NCI-H1694 treated with DMSO at 0.1 percent for 48 hours (cell line): ENCODE data around the gene MINDY4.

ENCODE experiments used
- DNase-seq: peaks from one replicate; lab custom pipeline; 2025; lab: John Stamatoyannopoulos, UW

The MINDY4 gene

DNA sequence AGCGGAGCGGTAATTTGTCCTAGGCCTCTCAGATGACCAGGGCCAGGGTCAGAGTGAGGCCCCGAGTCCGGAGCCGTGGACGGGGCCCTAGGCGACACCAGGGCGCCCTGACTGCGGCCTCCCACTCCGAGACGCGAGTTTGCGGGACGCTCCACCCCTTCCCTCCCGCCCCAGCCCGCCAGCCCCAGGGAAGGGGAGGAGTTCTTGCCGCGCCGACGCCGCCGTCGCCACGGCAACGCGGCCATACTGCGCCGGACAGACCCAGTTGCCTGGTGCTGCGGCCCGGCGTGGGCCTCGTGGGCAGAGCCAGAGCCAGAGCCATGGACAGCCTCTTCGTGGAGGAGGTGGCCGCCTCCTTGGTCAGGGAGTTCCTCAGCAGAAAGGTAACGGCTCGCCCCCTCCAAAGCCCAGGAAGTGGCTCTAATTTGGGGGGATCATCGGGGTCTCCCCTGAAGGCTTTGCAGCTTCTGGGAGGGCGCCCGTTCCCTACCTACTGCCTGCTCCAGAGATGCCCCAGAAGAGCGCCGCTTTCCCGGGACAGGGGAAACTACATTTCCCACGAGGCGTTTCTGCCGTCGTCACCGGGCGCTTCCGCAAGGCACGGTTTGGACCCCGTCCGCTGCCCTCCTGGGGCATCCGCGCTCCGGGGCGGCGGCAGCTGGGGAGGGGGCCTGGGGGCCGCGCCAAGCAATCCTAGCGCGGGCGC, at the start of gene MINDY4:
MINDY4 (plus strand) TSS at position 244 of the 706 bp plus-strand sequence; CDS start at position 321, 77 bp downstream.
- DNase-seq, result no peak

DNA sequence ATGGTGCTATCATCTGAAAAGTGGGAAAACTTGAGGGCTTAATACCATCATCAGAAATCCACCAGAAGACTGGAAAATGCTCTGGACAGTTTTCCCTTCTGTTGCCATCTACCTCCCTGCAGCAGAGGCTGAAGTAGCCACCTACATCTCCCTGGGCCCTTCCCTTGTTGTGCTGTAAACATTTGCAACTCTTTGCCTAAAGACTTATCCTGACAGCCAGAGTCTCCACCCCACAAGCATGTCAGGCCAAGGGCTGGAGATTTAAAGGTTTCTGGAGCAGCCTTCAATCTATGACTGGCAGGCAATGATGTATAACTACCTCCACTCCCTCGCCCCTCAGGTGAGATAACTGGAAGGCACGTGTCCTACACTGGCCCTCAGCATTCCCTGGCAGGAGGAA, 49.0 kb upstream of the MINDY4 start:
- DNase-seq, result no peak

DNA sequence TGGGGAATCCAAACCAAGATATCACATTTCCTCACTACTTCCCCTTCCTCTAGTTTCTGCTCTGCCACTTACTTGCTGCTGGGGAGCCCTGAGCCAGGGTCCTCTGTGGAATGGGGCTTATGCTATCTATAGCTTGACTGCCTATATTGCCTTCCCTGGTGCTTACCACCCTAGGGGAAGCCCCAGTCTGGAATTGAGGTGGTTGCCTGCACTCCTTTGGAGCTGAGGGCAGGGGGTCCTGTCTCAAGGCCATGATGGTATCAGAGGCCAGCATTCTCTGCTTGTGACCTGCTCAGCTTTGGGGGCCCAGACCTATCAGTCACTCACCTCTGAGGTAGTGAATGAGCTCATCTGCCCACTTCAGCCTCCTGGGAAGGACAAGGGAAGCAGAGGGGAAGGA, 48.5 kb upstream of the MINDY4 start:
- DNase-seq, result no peak

DNA sequence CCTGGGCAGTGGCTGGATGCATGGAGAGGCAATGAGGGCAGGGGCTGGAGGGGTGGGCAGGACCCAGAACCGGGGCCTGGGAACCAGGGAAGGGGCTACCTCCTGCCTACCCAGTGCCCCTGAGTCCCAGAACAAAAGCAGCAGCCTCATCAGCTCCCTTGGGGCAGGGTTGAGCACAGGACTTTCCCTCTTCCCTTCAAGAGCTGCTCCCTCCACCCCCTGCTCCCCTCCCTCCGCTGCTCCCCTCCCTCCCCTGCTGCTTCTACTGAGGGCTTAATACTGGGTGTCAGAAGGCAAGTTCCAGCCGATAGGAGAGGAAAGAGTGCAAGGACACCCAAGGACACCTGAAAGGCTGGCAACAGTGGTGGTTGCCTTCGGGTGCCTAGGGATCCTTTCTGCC, 47.4 kb upstream of the MINDY4 start:
- no peak for DNase-seq

DNA sequence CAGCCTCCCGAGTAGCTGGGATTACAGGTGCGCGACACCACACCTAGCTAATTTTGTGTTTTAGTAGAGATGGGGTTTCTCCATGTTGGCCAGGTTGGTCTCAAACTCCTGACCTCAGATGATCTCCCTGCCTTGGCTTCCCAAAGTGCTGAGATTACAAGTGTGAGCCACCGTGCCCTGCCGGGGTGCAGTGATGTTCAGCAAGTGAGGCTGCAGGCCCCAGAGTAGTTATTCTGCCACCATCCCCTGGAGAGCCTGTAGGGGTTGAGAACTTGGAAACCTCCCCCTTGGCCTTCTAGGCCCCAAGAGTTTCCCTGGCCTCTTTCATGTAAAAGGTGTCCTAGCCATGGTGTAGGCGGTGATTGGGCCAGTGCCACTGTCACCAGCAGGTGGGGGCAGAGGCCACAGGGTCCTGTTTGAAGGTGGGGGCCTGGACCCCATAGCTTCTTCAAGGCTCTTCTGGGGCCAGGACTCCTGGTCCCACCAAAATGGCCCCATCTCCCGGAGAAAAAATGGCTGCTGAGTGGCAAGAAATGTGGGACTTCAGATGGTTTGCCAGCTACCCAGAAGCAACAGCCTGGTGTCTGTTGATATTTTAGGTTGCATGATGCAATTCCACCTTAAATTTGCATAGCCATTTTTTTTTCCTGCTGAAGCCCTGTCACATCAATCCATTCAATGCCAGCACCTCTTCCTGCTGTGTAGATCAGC, 44.8 kb upstream of the MINDY4 start:
- DNase-seq, result no peak

DNA sequence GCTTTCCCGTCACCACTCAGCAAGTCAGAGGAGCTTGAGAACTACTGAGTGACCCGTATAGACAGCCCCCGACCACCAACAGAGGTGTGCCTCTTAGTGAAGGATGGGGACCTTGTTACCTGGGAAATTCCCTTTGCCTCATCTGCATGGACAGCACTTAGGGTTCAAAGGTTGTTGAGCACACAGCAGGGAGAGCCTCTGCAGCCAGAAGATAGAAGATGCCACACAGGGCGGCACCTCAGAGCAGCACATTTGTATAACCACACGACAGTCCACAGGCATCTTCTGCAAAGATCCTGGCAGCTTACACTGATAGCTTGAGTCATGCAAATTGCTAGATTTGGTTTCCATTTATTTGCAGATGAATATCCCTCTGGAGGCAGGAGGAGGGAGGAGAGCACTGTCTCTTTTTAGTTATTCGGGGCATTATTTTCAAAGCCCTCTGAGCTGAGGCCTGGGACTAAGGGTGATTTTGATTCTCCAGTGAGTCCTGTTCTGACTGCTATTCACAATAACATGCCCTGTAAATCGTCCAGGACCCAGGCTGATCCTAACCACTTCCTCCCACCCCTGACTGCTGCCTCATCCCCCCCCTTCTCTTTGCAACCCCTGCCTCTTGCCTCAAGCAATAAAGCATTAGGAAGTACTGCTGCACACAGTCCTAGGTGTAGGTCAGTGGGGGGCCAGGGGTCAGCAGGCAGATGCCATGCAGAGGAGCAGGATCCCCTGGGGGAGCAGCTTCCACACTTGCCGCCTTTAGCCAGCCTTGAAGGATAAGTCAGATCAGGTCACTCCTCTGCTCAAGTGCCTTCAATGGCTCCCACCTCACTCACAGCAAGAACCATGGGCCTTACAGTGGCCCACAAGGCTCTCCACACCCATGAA, 43.9 kb upstream of the MINDY4 start:
- no peak for DNase-seq

DNA sequence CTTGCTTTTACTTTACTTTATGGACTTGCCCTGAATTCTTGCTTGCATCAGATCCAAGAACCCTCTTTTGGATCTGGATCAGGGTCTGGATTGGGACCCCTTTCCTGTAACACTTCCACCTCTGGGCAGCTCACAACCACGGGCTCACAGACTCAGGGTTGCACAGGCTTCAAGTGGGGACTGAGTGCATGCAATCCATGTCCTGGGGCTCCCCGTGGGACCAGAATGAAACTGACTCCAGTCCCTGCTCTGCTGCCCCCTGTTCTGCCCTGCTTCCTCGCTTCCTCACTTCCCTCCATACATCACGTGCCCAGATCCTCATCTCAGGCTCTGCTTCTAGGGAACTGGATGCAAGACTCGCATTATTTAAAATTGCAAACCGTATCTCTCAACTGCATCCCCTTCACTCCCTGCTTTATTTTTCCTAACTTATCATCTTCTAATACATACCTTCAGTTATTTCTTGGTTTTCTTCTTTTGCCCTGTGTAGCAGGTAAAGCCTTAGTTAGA, 42.6 kb upstream of the MINDY4 start:
- no peak for DNase-seq

DNA sequence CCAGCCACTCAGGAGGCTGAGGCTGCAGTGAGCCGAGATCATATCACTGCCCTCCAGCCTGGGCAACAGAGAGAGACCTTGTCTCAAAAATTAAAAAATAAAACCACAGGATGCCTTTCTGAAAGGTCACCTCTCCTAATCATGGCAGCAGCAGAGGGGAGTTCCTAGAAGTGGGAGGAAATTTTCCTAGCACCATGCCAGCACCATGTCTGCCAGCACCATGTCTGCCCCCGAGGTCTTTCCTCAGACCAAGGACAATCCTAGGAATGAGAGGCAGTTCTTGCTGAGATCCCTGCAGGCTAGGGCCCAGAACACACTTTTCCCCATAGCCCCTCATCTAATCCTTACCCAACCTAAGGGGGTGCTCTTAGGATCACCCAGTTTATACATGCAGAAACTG, 41.6 kb upstream of the MINDY4 start:
- DNase-seq, result no peak

DNA sequence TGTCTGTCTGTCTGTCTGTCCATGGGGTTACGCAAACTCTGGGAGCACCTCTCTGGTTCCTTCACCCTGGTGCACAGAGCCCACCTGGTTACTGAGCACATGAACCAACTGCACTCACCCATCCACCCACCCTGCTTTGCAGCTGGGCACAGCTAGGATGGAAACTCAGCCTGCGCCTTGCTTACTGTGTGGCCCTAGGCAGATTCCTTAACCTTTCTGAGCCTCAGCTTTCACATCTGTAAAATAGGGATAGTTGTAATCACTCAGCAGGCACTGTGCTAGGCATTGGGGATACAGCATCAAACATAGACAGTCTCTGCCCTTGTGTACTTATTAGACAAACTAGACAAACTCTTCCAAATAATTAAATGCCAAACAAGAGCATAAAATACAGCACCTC, 41.1 kb upstream of the MINDY4 start:
- no peak for DNase-seq

DNA sequence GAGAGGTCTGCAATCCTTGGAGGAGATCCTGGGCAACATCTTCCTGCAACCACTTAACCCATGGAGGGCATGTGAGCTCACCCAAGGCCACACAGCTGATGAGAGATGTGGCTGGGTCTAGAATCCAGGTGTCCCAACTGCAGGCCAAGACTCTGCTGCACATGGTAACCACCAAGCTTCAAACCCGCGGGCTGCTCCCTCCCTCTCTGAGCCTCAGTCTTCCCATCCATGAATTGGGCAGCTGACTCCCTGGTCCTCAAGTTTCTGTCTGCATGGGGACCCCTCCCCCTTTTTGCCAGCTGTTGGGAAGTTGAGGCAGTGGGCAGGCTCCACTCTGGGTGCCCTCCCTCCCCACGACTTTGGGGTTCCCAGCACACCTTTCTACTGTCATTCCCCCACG, 40.2 kb upstream of the MINDY4 start:
- no peak for DNase-seq

DNA sequence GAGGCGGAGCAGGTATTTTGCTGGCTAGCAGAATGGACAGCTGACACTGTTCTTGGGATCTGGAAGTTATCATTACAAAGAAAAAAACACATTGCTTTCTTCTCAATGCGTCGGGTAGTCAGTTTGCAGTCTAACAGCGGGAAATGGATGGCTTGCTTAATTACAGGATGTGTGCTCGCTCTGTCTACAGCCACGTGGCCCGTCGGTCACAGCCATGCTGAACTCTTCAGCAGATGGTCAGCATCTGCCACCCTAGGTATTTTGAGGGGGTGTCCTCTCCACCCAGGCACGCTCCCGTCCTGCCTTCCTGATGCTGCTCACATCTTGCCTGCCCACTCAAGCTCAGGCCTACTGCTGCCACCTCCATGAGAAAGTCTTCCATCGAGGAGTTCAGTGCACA, 39.6 kb upstream of the MINDY4 start:
- DNase-seq, result no peak

DNA sequence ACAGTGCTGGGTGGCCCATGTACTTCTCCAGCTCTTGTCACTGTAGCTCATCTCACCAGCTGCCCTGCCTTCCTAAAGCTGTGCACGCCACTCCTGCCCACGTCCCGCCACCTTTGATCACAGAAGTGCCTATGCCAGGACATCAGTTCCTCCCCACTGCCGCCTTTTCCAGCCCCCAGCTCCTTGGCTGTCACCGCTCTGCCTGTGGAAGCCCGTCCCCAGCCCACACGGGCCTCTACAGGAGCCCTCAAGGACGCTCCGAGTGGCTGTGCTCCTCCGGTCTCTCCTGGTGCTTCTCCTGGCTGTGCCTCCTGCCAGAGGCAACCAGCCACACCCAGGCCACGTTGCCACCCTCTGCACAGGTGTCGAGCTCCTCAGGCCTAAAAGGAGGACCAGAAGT, 38.6 kb upstream of the MINDY4 start:
- no peak for DNase-seq

DNA sequence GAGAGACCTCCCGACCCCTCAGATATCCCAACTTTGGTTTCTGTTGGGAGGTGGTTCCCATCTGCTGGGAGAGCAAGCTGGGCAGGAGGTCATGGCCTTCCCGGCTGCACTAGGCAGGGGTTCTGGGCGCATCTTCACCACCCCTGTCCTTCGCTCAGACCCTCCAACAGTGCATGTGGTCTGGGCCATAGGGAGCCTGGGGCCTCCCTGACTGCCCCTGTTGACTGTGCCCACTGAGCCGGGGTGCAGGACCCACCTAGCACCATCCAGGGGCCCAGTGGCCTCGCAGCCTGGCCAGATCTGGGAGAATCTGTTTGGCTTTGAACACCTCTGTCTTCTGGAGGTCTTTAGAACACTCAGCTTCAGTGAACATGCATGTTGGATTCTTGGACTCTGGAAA, 38.0 kb upstream of the MINDY4 start:
- DNase-seq, result no peak

DNA sequence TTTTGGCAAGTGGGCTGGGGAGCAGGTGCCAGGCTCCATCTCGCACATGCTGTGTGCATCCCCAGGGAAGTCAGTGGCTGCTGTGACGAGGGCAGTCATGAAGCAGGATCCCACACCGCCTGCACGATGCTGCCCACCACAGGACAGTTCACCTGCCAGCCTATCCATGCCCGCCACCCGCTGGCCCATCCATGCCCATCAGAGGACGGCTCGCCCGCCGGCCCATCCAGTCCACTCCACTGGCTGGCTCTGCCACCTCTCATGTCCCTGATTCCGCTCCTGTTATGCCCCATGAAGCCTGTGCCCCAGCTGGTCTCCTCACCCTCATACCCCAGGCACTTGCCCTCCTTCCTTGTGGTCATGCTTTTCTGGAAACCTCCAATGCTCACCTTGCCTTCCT, 37.5 kb upstream of the MINDY4 start:
- no peak for DNase-seq

DNA sequence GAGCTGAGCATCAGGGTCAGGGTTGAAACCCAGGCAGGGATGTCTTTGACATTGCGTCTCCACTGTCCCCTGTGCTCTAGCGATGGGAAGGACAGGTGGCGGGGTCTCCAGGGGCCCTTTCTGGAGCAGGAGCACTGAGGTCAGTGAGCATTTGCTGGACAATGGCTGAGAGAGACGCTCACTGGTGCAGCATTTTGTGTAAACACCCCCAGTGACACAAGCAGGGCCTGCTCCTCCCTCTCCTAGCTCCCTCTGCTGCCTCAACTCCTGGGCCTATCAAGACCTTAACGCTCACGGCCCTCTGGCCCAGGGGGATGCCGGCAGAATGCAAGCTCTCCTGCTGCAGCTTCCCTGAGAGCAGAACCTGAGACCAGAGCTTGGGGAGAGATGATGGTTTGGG, 36.7 kb upstream of the MINDY4 start:
- DNase-seq, result no peak

DNA sequence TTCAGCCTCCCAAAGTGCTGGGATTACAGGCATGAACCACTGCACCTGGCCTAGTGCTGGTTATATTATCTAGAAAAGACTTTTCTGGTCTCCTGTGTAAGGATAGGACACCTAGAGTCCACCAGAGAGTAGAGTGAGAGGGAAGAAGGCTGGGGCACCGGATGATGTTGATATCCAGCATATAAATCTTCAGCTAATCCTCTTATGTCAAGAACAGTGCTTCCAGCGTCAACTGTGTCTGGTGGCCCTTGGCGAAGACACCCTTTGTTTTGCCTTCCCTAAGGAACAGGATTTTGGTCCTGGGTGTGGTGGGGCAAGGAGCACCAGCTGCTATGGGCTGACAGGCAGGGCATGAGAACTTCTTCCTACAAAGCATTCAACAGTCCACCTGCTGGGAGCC, 35.6 kb upstream of the MINDY4 start:
- no peak for DNase-seq

DNA sequence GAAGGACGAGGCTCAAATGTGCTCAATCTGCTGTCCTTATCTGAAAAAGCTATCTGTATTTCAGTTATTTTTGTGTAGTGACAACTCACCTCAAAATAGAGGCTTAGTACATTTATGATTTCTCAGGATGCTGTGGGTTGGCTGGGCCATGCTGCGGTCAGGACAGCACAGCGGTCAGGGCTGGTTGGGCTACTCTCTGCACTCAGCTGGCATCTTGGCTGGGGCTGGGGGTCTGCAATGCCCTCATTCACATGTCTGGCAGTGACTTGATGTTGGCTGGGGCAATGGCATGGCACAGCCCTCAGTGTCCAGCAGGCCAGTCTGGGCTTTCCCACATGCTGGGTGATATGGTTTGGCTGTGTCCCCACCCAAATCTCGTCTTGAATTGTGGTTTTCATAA, 34.9 kb upstream of the MINDY4 start:
- DNase-seq, result no peak

DNA sequence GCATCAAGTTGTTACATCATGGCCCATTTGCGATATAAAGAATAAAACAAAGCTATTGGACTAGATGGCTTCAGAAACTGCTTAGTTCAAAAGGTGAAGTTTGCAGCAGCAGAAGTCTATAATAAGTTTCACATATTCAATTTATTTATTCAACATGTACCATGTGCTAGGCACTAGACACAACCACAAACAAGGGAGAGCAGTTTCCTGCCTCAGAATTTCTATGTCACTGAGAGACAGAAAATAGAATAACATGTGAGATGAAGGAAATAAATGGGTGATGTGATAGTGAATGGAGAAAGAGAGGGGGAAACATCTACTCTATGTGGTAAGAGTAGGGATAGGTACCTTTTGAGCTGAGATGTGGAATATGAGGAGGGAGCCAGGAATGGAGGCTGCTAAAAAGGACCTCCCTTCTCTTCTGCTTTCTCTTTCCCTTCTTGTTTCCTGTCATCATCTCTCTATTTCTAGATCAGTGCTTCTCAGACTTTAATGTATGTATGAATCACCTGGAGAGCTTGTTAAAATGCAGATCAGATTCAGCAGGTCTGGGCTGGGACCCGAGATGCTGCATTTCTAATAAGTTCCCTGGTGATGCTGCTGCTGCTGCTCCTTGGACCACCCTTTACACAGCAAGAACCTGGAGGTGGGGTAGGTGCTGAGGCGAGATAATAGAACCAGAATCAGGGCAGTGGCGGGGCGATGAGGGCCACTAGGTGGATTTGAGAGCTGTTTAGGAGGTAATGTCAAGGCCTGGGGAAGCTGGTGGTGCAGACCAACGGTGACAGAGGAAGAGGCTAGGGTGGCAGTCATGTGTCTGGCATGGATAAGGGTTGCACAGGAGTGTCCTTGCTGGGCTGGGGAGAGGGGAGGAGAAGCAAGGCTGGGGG, 32.9 kb upstream of the MINDY4 start:
- DNase-seq, result no peak

DNA sequence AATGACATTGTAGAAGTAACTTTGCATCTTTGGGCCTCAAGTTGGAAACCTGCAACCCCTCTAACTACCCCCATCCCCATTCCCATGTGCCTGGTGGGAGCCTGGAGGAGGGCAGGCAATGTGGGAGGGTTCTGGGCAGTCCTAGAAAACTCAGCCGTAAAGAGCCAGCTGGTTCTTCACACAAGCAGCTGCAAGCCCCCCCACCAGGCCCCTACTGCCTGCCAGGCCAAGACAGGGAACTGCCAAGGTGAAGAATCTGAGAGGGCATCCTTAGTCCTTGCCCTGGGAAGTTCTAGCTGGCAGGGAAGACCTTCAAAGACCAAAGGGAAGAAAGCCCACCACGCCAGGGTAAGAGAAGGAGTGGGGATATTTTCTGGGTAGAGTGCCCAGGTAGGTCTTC, 31.5 kb upstream of the MINDY4 start:
- no peak for DNase-seq

DNA sequence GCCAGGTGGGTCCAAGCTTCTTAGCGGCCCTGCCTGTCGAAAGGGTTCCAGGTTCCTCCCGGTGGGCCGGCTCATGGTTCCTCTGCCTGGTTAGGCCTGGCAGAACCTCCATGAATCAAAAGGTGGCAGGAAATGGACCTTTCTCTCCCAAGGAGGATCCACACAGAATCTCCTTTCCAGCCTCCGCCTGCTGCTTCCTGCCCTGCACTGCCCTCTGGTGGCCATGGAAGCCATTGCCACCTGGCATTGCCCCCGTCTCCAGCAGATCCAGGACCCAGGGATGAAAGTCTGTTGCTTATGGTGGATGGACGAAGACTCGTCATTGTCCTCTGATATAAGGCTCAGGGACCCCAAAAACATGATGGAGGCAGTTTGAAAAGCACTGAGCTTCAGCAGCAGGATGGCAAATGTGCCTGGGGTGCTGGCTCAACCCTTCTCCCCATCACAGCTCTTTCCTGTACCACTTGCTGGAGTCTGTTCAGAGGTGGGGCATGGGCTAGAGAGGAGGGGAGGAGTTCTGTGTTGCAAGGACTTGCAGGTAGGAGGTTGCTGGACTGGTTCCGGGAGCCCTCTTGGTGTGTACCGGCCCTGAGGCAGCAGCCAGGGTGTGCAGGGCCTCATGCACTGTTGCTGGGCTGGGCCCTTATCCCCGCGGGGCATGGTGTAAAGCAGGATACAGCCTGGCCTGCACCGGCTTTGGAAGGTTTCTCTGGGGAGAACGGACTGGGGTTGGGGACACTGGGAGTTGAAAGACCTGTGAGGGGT, 30.6 kb upstream of the MINDY4 start:
- peak; percentile 61 for DNase-seq

DNA sequence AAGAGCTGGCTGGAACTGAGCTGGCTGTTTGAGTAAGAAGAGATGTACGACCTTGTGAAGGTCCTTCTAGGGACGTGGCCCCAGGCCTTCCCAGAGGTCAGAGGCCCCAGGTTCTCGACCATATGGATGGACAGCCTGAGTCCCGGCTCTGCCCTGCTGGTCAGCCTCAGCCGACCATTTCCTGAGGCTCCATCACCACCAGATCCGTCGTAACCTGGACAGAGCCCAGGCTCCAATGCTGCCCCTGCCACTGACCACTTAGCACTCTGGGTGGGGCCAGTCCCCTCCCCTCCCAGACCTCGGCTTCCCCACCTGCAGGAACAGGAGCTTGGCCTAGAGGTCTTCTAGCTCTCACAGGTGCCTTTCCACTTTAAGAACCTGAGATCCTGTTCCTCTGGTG, 29.9 kb upstream of the MINDY4 start:
- DNase-seq, result no peak
